K562 (cell line): ENCODE data around the gene CTNNA3. TPM values are rescaled to one million over a fixed set of nuclear protein-coding genes. Genes with fewer than 3 reads are reported as not detected.

Experiments
- ATAC-seq: fragments of 200-7000 bp; cut with Tn5 transposase; 3 replicates; pipeline ENCODE4 v1.9.1; 2020; ENCODE audit warnings: moderate library complexity
- BruUV-seq: library from RNA; stranded (reverse); fragments of 400-500 nt; replicated peaks from 2 replicates; lab custom pipeline; 2021; lab: Mats Ljungman, UMichigan
- CTCF ChIA-PET: fragments of 300-600 bp; formaldehyde crosslinking; extraction: SDS; loops from one replicate; lab custom pipeline; 2021; ENCODE audit warnings: low intra/inter-chr PET ratio; lab: Yijun Ruan, JAX
- POLR2A ChIA-PET: fragments of 300-600, 350-650 bp; sonication (Branson Sonifier 250); formaldehyde crosslinking; extraction: SDS; loops from one replicate; lab custom pipeline; 2021; ENCODE audit warnings: antibody characterized with exemption, inconsistent platforms; lab: Yijun Ruan, JAX
- DNase-seq, 4 experiments: peaks; one replicate each; pipeline versions ENCODE4 v3.0.0 to v3.0.0-alpha.2; 2011 to 2018; ENCODE audit warnings: low spot score in 3 of 4, mixed read lengths in 3 of 4; ENCODE audit errors: extremely low read depth in 1 of 4
- FAIRE-seq: peaks from 2 replicates; lab custom pipeline; 2011; peaks lifted over from hg19 to GRCh38; lab: Jason Lieb, UNC
- H2AFZ ChIP-seq: 2 replicates; pipeline ENCODE4 v1.6.0; 2011; ENCODE audit warnings: low read depth, low read length, control low read depth, inconsistent platforms
- H3K27ac ChIP-seq: fragments of 200-600 bp; 3 replicates; pipeline ENCODE4 v1.8.0; 2011; ENCODE audit warnings: low read depth, mild to moderate bottlenecking, control low read depth, inconsistent platforms, low read length, moderate library complexity, mixed read lengths; ENCODE audit errors: extremely low read depth
- H3K27me3 ChIP-seq, 2 experiments: fragments of 300-600 bp in 1 of 2; 2 replicates in 1 of 2; 3 replicates in 1 of 2; pipeline versions ENCODE4 v1.6.0 to v1.8.0; 2011; ENCODE audit warnings: inconsistent platforms in 2 of 2, low read length in 2 of 2, mild to moderate bottlenecking in 1 of 2, mixed read lengths in 1 of 2, moderate library complexity in 1 of 2; ENCODE audit not compliant: control insufficient read depth in 2 of 2, insufficient read depth in 2 of 2
- H3K36me3 ChIP-seq: fragments of 300-600 bp; 3 replicates; pipeline ENCODE4 v1.8.0; 2011; ENCODE audit warnings: mild to moderate bottlenecking, low read length, inconsistent platforms; ENCODE audit not compliant: control insufficient read depth, insufficient read depth
- H3K4me1 ChIP-seq, 2 experiments: fragments of 200-600 bp in 1 of 2; replicated peaks in 1 of 2; 2 replicates in 1 of 2; 3 replicates in 1 of 2; pipeline versions ENCODE4 v1.5.1 to v1.8.0; 2011; ENCODE audit warnings: inconsistent platforms in 2 of 2, low read length in 2 of 2, mild to moderate bottlenecking in 1 of 2, mixed read lengths in 1 of 2, moderate library complexity in 1 of 2; ENCODE audit not compliant: control insufficient read depth in 2 of 2, insufficient read depth in 2 of 2
- H3K4me2 ChIP-seq: 2 replicates; pipeline ENCODE4 v1.6.1; 2011; ENCODE audit warnings: low read length, control low read depth, inconsistent platforms, mixed read lengths; ENCODE audit not compliant: insufficient read depth
- H3K4me3 ChIP-seq: fragments of 200-600 bp; sonication (generic), shearing (Covaris generic); 2 replicates; pipeline ENCODE4 v1.5.1; 2016; ENCODE audit warnings: control low read depth, inconsistent platforms
- H3K79me2 ChIP-seq: fragments of 200-600 bp; 3 replicates; pipeline ENCODE4 v1.8.0; 2011; ENCODE audit warnings: low read length, inconsistent platforms; ENCODE audit not compliant: control insufficient read depth, insufficient read depth
- H3K9ac ChIP-seq, 2 experiments: 2 replicates each; pipeline versions ENCODE4 v1.6.0 to v1.6.1; 2011; ENCODE audit warnings: low read depth in 2 of 2, low read length in 2 of 2, control low read depth in 1 of 2, inconsistent platforms in 1 of 2, mild to moderate bottlenecking in 1 of 2, mixed read lengths in 1 of 2; ENCODE audit not compliant: insufficient read depth in 1 of 2
- H3K9me1 ChIP-seq: one replicate; pipeline ENCODE4 v1.6.0; 2011; ENCODE audit warnings: inconsistent platforms, mild to moderate bottlenecking, low read length, moderate library complexity; ENCODE audit not compliant: control insufficient read depth, insufficient read depth
- H3K9me3 ChIP-seq: replicated peaks from 2 replicates; pipeline ENCODE4 v1.5.1; 2011; ENCODE audit warnings: low read depth, low read length, inconsistent platforms; ENCODE audit not compliant: control insufficient read depth, insufficient read depth
- H4K20me1 ChIP-seq: replicated peaks from 2 replicates; pipeline ENCODE4 v1.6.1; 2011; ENCODE audit warnings: low read length, inconsistent platforms, mixed read lengths; ENCODE audit not compliant: control insufficient read depth, insufficient read depth
- ARID1B ChIP-seq: fragments of 450-650 bp; IDR thresholded peaks from 2 replicates; pipeline ENCODE4 v1.6.1; 2016; ENCODE audit warnings: antibody characterized with exemption, mild to moderate bottlenecking, inconsistent platforms
- ATF1 ChIP-seq, 2 experiments: fragments of 450-650 bp in 1 of 2; IDR thresholded peaks; 2 replicates each; pipeline ENCODE4 v1.6.1; 2016; ENCODE audit warnings: missing compliant biosample characterization in 1 of 2, missing genetic modification characterization in 1 of 2
- KLF16 ChIP-seq: IDR thresholded peaks from 2 replicates; pipeline ENCODE4 v1.6.1; 2016; ENCODE audit warnings: antibody characterized with exemption
- PCBP2 ChIP-seq: fragments of 200-400 bp; formaldehyde crosslinking; IDR thresholded peaks from 2 replicates; pipeline ENCODE4 v1.6.1; 2018; ENCODE audit warnings: low read length, low read depth, mild to moderate bottlenecking, moderate library complexity; ENCODE audit not compliant: poor library complexity, severe bottlenecking
- PRMT5 ChIP-seq: sonication (generic); formaldehyde crosslinking; IDR thresholded peaks from 2 replicates; pipeline ENCODE4 v1.5.0; 2020; ENCODE audit warnings: missing genetic modification reagents
- RBM22 ChIP-seq: fragments of 200-400 bp; formaldehyde crosslinking; IDR thresholded peaks from 2 replicates; pipeline ENCODE4 v1.6.1; 2018; ENCODE audit warnings: low read length, low read depth; ENCODE audit not compliant: poor library complexity, severe bottlenecking
- ZNF184 ChIP-seq: sonication (generic); formaldehyde crosslinking; IDR thresholded peaks from 2 replicates; pipeline ENCODE4 v1.5.0; 2020; ENCODE audit warnings: missing genetic modification reagents
- ZNF311 ChIP-seq: fragments of 250-450 bp; sonication (Bioruptor Pico); IDR thresholded peaks from 2 replicates; pipeline ENCODE4 v1.4.0; 2020; ENCODE audit warnings: mild to moderate bottlenecking, moderate library complexity
- ZNF316 ChIP-seq: fragments of 450-650 bp; IDR thresholded peaks from 2 replicates; pipeline ENCODE4 v1.6.1; 2016
- ZNF586 ChIP-seq: fragments of 450-650 bp; formaldehyde crosslinking; conservative IDR thresholded peaks from 2 replicates; pipeline ENCODE4 v1.4.0; 2020; ENCODE audit warnings: mild to moderate bottlenecking, moderate library complexity
- ZNF780A ChIP-seq: fragments of 250-450 bp; sonication (Bioruptor Pico); IDR thresholded peaks from 2 replicates; pipeline ENCODE4 v1.5.0; 2021; ENCODE audit warnings: mild to moderate bottlenecking
- in situ Hi-C: fragments of 300-500 bp; cut with MboI; formaldehyde crosslinking; loops from 4 replicates; pipeline ENCODE4 v1.15.0; 2018; ENCODE audit warnings: inconsistent platforms, mixed read lengths
- intact Hi-C: fragments of 100-400 bp; cut with micrococcal nuclease; formaldehyde crosslinking; loops from 2 replicates; pipeline ENCODE4 v1.14.2; 2022
- polyA plus RNA-seq, 8 experiments: library from polyadenylated mRNA; depleted of rRNA in 4 of 8; stranded (reverse) in 5 of 8; unstranded in 3 of 8; fragments of >200 nt; fragmentation: Nextera tagmentation in 2 of 8; fragmentation: Illumina TruSeq in 1 of 8; extraction: Ambion mirVana in 2 of 8; extraction: Trizol in 1 of 8; gene quantifications; 2 replicates each; pipeline versions ENCODE4 v1.2.1 to v1.2.3, GENCODE V29; 2011 to 2014; ENCODE audit warnings: inconsistent platforms in 1 of 8, missing spikeins in 1 of 8
- total RNA-seq, 7 experiments: library from RNA; depleted of rRNA in 6 of 7; stranded (reverse); fragments of >200 nt in 6 of 7; fragmentation: Illumina TruSeq in 2 of 7; extraction: Trizol in 2 of 7; gene quantifications; 2 replicates each; pipeline versions ENCODE4 v1.2.1 to v1.2.3, GENCODE V29; 2011 to 2021; ENCODE audit warnings: low replicate concordance in 1 of 7
- TF ChIP-seq, protein P1 (sequence below): fragments of 450-650 bp; IDR thresholded peaks from 2 replicates; pipeline ENCODE4 v1.6.1; 2016
- TF ChIP-seq, protein P2 (sequence below): fragments of 450-650 bp; IDR thresholded peaks from 2 replicates; pipeline ENCODE4 v1.6.1; 2014; ENCODE audit warnings: low read depth, mild to moderate bottlenecking, moderate library complexity, borderline replicate concordance
- TF ChIP-seq, protein P3 (sequence below), 2 experiments: fragments of 450-650 bp; formaldehyde crosslinking in 1 of 2; IDR thresholded peaks; 2 replicates each; pipeline versions ENCODE4 v1.4.0 to v1.6.1; 2014 to 2020; ENCODE audit warnings: mild to moderate bottlenecking in 2 of 2, borderline replicate concordance in 1 of 2, low read depth in 1 of 2

The CTNNA3 gene
- total and polyA plus RNA-seq, 9 of the 15 experiments (the other 6 are each of a cell fraction or from before 2014, with no cell fraction given) = 0.04 TPM; not detected in 8

DNA sequence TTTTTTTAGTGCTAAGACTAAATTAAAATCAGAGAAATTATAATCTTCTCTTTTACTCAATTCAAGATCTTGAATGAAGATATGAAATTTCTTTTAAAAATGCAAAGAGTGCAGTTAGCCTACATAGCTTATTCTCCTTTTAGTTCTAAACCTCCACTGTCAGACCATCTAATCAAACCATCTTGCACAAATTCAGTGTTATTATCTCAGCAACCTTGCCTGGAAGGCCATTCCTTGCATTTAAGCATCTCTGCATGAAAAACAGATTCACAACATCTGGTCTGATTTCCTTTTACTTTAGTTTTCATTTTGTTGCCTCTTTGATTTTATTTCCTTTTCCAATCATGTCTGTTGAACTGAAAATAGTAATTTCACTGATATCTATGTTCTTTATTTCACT, 1297.3 kb downstream of the CTNNA3 start:
- in situ Hi-C loops = no loop called here
- intact Hi-C loops = no loop called here
- H3K27ac ChIP-seq = no peak overlapping the region
- H3K36me3 ChIP-seq = no peaks in the 10 kb centered on the region
- ATAC-seq (no peak), DNase-seq (no peak), FAIRE-seq (no peak)
- no peak overlapping the region for H3K4me3 ChIP-seq
- no peaks in the 10 kb centered on the region for H3K27me3 ChIP-seq
- H3K9ac ChIP-seq = no peak overlapping the region
- ChIA-PET CTCF (no interaction called here), POLR2A (no interaction called here)
- H4K20me1 ChIP-seq = no peaks in the 10 kb centered on the region
- BruUV-seq = no TSS peak
- H3K4me2 ChIP-seq = no peak overlapping the region
- H3K4me1 ChIP-seq = no peaks in the 10 kb centered on the region
- H3K9me1 ChIP-seq = no peaks in the 10 kb centered on the region
- no peaks in the 10 kb centered on the region for H3K79me2 ChIP-seq
- H2AFZ ChIP-seq = no peak overlapping the region
- no peaks in the 10 kb centered on the region for H3K9me3 ChIP-seq
- TF ChIP-seq KLF16 (no peak), RBM22 (no peak), ZNF311 (no peak), ARID1B (no peak), ATF1 (CRISPR knock-in tag; IDR thresholded peaks at IDR 0.05) (no peak), ATF1 (tag; IDR thresholded peaks at IDR 0.05) (no peak), PCBP2 (no peak), ZNF780A (CRISPR knock-in tag) (no peak), ZNF586 (CRISPR knock-in tag) (no peak), ZNF184 (CRISPR knock-in tag) (no peak), ZNF316 (no peak), PRMT5 (no peak)
- TF ChIP-seq, protein P1, sequence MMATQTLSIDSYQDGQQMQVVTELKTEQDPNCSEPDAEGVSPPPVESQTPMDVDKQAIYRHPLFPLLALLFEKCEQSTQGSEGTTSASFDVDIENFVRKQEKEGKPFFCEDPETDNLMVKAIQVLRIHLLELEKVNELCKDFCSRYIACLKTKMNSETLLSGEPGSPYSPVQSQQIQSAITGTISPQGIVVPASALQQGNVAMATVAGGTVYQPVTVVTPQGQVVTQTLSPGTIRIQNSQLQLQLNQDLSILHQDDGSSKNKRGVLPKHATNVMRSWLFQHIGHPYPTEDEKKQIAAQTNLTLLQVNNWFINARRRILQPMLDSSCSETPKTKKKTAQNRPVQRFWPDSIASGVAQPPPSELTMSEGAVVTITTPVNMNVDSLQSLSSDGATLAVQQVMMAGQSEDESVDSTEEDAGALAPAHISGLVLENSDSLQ = no peak
- TF ChIP-seq, protein P2, sequence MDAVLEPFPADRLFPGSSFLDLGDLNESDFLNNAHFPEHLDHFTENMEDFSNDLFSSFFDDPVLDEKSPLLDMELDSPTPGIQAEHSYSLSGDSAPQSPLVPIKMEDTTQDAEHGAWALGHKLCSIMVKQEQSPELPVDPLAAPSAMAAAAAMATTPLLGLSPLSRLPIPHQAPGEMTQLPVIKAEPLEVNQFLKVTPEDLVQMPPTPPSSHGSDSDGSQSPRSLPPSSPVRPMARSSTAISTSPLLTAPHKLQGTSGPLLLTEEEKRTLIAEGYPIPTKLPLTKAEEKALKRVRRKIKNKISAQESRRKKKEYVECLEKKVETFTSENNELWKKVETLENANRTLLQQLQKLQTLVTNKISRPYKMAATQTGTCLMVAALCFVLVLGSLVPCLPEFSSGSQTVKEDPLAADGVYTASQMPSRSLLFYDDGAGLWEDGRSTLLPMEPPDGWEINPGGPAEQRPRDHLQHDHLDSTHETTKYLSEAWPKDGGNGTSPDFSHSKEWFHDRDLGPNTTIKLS = no peak
- TF ChIP-seq, protein P3, sequence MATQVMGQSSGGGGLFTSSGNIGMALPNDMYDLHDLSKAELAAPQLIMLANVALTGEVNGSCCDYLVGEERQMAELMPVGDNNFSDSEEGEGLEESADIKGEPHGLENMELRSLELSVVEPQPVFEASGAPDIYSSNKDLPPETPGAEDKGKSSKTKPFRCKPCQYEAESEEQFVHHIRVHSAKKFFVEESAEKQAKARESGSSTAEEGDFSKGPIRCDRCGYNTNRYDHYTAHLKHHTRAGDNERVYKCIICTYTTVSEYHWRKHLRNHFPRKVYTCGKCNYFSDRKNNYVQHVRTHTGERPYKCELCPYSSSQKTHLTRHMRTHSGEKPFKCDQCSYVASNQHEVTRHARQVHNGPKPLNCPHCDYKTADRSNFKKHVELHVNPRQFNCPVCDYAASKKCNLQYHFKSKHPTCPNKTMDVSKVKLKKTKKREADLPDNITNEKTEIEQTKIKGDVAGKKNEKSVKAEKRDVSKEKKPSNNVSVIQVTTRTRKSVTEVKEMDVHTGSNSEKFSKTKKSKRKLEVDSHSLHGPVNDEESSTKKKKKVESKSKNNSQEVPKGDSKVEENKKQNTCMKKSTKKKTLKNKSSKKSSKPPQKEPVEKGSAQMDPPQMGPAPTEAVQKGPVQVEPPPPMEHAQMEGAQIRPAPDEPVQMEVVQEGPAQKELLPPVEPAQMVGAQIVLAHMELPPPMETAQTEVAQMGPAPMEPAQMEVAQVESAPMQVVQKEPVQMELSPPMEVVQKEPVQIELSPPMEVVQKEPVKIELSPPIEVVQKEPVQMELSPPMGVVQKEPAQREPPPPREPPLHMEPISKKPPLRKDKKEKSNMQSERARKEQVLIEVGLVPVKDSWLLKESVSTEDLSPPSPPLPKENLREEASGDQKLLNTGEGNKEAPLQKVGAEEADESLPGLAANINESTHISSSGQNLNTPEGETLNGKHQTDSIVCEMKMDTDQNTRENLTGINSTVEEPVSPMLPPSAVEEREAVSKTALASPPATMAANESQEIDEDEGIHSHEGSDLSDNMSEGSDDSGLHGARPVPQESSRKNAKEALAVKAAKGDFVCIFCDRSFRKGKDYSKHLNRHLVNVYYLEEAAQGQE (IDR thresholded peaks at IDR 0.05; ENCODE audit: borderline replicate concordance) = no peak
- TF ChIP-seq, protein P3 (CRISPR knock-in tag; IDR thresholded peaks at IDR 0.05; ENCODE audit: low read depth) = no peak
